Tibial nerve (tissue), 4 donors: Measurements from ENCODE around the gene HADHA. TPM values are rescaled to one million over a fixed set of nuclear protein-coding genes. Genes with fewer than 3 reads are reported as not detected.

ENCODE experiments used
- DNase-seq, 2 donors: peaks; one replicate each; pipeline ENCODE4 v3.0.0-alpha.2; 2019; ENCODE audit warnings: low spot score in 2 of 2
- H3K27ac ChIP-seq, 4 donors: fragments of 200-600 bp; sonication (generic) in 3 of 4; one replicate each; pipeline ENCODE4 v1.5.1; 2017 to 2019; ENCODE audit warnings: mild to moderate bottlenecking in 1 of 4
- H3K27me3 ChIP-seq, 2 donors: fragments of 200-600 bp; sonication (generic) in 1 of 2; one replicate each; pipeline versions ENCODE4 v1.5.1 to v1.6.0; 2017 to 2019
- H3K36me3 ChIP-seq, 3 donors: fragments of 200-600 bp; sonication (generic); one replicate each; pipeline ENCODE4 v1.5.1; 2018 to 2019
- H3K4me1 ChIP-seq, 4 donors: fragments of 200-600 bp; sonication (generic) in 3 of 4; one replicate each; pipeline ENCODE4 v1.5.1; 2017 to 2019
- H3K4me3 ChIP-seq, 4 donors: fragments of 200-600 bp; sonication (generic) in 3 of 4; one replicate each; pipeline ENCODE4 v1.5.1; 2017 to 2019; ENCODE audit warnings: mild to moderate bottlenecking in 1 of 4, moderate library complexity in 1 of 4
- H3K9me3 ChIP-seq, 4 donors: fragments of 200-600 bp; sonication (generic) in 3 of 4; one replicate each; pipeline ENCODE4 v1.5.1; 2017 to 2019
- CTCF ChIP-seq, 5 experiments: fragments of 200-600 bp in 3 of 5; fragments of 450-650 bp in 2 of 5; sonication (generic) in 3 of 5; IDR thresholded peaks; one replicate each; pipeline ENCODE4 v1.5.1; 2016 to 2019; ENCODE audit warnings: antibody characterized with exemption in 5 of 5, mild to moderate bottlenecking in 3 of 5, moderate library complexity in 2 of 5
- EP300 ChIP-seq, 2 donors: sonication (generic); formaldehyde crosslinking; IDR thresholded peaks; one replicate each; pipeline ENCODE4 v1.6.1; 2017; ENCODE audit warnings: antibody characterized with exemption in 2 of 2, mild to moderate bottlenecking in 1 of 2
- POLR2A ChIP-seq, 2 donors: fragments of 450-650 bp; IDR thresholded peaks; one replicate each; pipeline ENCODE4 v1.6.1; 2017; ENCODE audit warnings: antibody characterized with exemption in 2 of 2, mild to moderate bottlenecking in 2 of 2, moderate library complexity in 2 of 2
- WGBS, 2 donors: methylation state at CpG; one replicate each; pipeline ENCODE4 v1.1.5; 2018; 5-methylcytosine and 5-hydroxymethylcytosine counted together
- total RNA-seq, 4 donors: library from RNA; depleted of rRNA; stranded (reverse); fragments of >200 nt; gene quantifications; one replicate each; pipeline ENCODE4 v1.1.0, GENCODE V29; 2016

Gene HADHA
- total RNA-seq, 4 donors from 2014 or later: 91.8 to 115 (median 104) TPM

GRCh38 chr2:26255759-26256384 is 11.4 kb upstream of the HADHA start:
- no peak overlapping the region for H3K4me3 ChIP-seq
- no peaks in the 10 kb centered on the region for H3K27me3 ChIP-seq
- H3K4me1 ChIP-seq: peaks cover 0 to 17% (median 2%) of the 10 kb centered on the region in 4 donors
- H3K36me3 ChIP-seq: peaks cover 0 to 31% (median 0%) of the 10 kb centered on the region in 3 donors
- no peak overlapping the region for H3K27ac ChIP-seq
- TF ChIP-seq CTCF (IDR thresholded peaks at IDR 0.05): no peak
- peak in 1 of 2 donors; percentile 38 for TF ChIP-seq EP300 (IDR thresholded peaks at IDR 0.05)
- WGBS, 2 donors: 74% methylated on average over 3 of the region's 3 CpGs
- DNase-seq: no peak
- H3K9me3 ChIP-seq: no peaks in the 10 kb centered on the region

GRCh38 chr2:26251893-26252292 is 7.5 kb upstream of the HADHA start:
- H3K4me3 ChIP-seq: no peak overlapping the region
- H3K27me3 ChIP-seq: no peaks in the 10 kb centered on the region
- H3K9me3 ChIP-seq: no peaks in the 10 kb centered on the region
- H3K4me1 ChIP-seq: peaks cover 0 to 31% (median 8%) of the 10 kb centered on the region in 4 donors
- TF ChIP-seq EP300 (IDR thresholded peaks at IDR 0.05) (no peak), CTCF (IDR thresholded peaks at IDR 0.05) (no peak), POLR2A (IDR thresholded peaks at IDR 0.05) (no peak)
- WGBS, 2 donors: 80 to 91% methylated on average over 3 of the region's 3 CpGs
- no peak for DNase-seq
- no peak overlapping the region for H3K27ac ChIP-seq
- H3K36me3 ChIP-seq: peaks cover 0 to 2% (median 0%) of the 10 kb centered on the region in 3 donors

- no peak overlapping the region for H3K27ac ChIP-seq
- 85 to 89% methylated on average over 2 of the region's 2 CpGs for WGBS, 2 donors
Measured at GRCh38 chr2:26249625-26250024, 5.2 kb upstream of the HADHA start.

GRCh38 chr2:26246818-26247217 is 2.4 kb upstream of the HADHA start:
- H3K36me3 ChIP-seq: no peaks in the 10 kb centered on the region
- H3K9me3 ChIP-seq: no peaks in the 10 kb centered on the region
- H3K27ac ChIP-seq: no peak overlapping the region
- no peaks in the 10 kb centered on the region for H3K27me3 ChIP-seq
- H3K4me3 ChIP-seq: no peak overlapping the region
- TF ChIP-seq CTCF (IDR thresholded peaks at IDR 0.05) (no peak), EP300 (IDR thresholded peaks at IDR 0.05) (no peak), POLR2A (IDR thresholded peaks at IDR 0.05) (no peak)
- H3K4me1 ChIP-seq: peaks cover 0 to 49% (median 29%) of the 10 kb centered on the region in 4 donors
- WGBS, 2 donors: 81 to 88% methylated on average over 9 of the region's 9 CpGs
- DNase-seq: no peak

More at GRCh38 chr2:26249625-26250024, 5.2 kb upstream of the HADHA start:
- TF ChIP-seq POLR2A (IDR thresholded peaks at IDR 0.05) (no peak), EP300 (IDR thresholded peaks at IDR 0.05) (no peak), CTCF (IDR thresholded peaks at IDR 0.05) (no peak)
- Histone ChIP-seq H3K27me3 (no peaks in the 10 kb centered on the region), H3K4me3 (no peak overlapping the region), H3K36me3 (no peaks in the 10 kb centered on the region), H3K4me1 (peaks cover 0 to 40% (median 19%) of the 10 kb centered on the region in 4 donors), H3K9me3 (no peaks in the 10 kb centered on the region)
- DNase-seq: no peak

- no peaks in the 10 kb centered on the region for H3K9me3 ChIP-seq
- H3K4me1 ChIP-seq: peaks cover 0 to 57% (median 33%) of the 10 kb centered on the region in 4 donors
- H3K36me3 ChIP-seq: no peaks in the 10 kb centered on the region
- H3K27ac ChIP-seq: peak overlapping the region in 3 of 4 donors; percentile 92 to 99 (median 92)
- H3K4me3 ChIP-seq: peak overlapping the region; percentile 88 to 97 (median 92)
- TF ChIP-seq CTCF (IDR thresholded peaks at IDR 0.05): no peak
- TF ChIP-seq EP300 (IDR thresholded peaks at IDR 0.05): no peak
- TF ChIP-seq POLR2A (IDR thresholded peaks at IDR 0.05): no peak
- no peaks in the 10 kb centered on the region for H3K27me3 ChIP-seq
- WGBS, 2 donors: 13 to 21% methylated on average over 3 of the region's 3 CpGs
- DNase-seq: no peak
Measured at GRCh38 chr2:26245810-26246209, 1.4 kb upstream of the HADHA start.
